GM23338 (cell line): ENCODE results near the gene SPATA13. TPM values are rescaled to one million over a fixed set of nuclear protein-coding genes. Genes with fewer than 3 reads are reported as not detected.

ENCODE experiments used
- ATAC-seq: fragments of 200-7000 bp; cut with Tn5 transposase; 3 replicates; pipeline ENCODE4 v1.9.1; 2020
- DNase-seq: peaks from one replicate; pipeline ENCODE4 v3.0.0-alpha.2; 2015; ENCODE audit warnings: low spot score
- H2AFZ ChIP-seq: fragments of 200-600 bp; sonication (generic); 2 replicates; pipeline ENCODE4 v1.8.0; 2016; ENCODE audit warnings: antibody characterized with exemption, mild to moderate bottlenecking, moderate library complexity
- H3F3A ChIP-seq: fragments of 200-600 bp; sonication (generic); replicated peaks from 2 replicates; pipeline ENCODE4 v1.8.0; 2017; ENCODE audit warnings: antibody characterized with exemption, mixed run types, low read depth
- H3K27ac ChIP-seq: fragments of 200-600 bp; sonication (generic); 2 replicates; pipeline ENCODE4 v1.6.1; 2016; ENCODE audit warnings: low read depth
- H3K27me3 ChIP-seq: fragments of 200-600 bp; sonication (generic); 2 replicates; pipeline ENCODE4 v1.8.0; 2016; ENCODE audit warnings: mild to moderate bottlenecking, mixed run types, moderate library complexity; ENCODE audit not compliant: insufficient read depth
- H3K36me3 ChIP-seq: fragments of 200-600 bp; sonication (generic); 2 replicates; pipeline ENCODE4 v1.8.0; 2016; ENCODE audit warnings: mild to moderate bottlenecking; ENCODE audit not compliant: insufficient read depth
- H3K4me1 ChIP-seq: fragments of 200-600 bp; sonication (generic); 2 replicates; pipeline ENCODE4 v1.8.0; 2016; ENCODE audit warnings: mild to moderate bottlenecking, moderate library complexity; ENCODE audit not compliant: insufficient read depth
- H3K4me2 ChIP-seq: fragments of 200-600 bp; sonication (generic); 2 replicates; pipeline ENCODE4 v1.7.1; 2017; ENCODE audit warnings: mixed run types
- H3K4me3 ChIP-seq: fragments of 200-600 bp; sonication (generic); 2 replicates; pipeline ENCODE4 v1.6.1; 2016; ENCODE audit warnings: mixed run types
- H3K79me2 ChIP-seq: fragments of 200-600 bp; sonication (generic); replicated peaks from 2 replicates; pipeline ENCODE4 v1.8.0; 2017; ENCODE audit warnings: mild to moderate bottlenecking; ENCODE audit not compliant: insufficient read depth
- H3K9me2 ChIP-seq: fragments of 200-600 bp; sonication (generic); 2 replicates; pipeline ENCODE4 v1.8.0; 2017; ENCODE audit not compliant: insufficient read depth
- H4K20me1 ChIP-seq: fragments of 200-600 bp; sonication (generic); replicated peaks from 2 replicates; pipeline ENCODE4 v1.8.0; 2017; ENCODE audit warnings: mild to moderate bottlenecking; ENCODE audit not compliant: insufficient read depth
- H3K27ac Mint-ChIP-seq: 2 replicates; pipeline ENCODE4 v1.8.0; 2020; ENCODE audit warnings: inconsistent platforms, mild to moderate bottlenecking, moderate library complexity, mixed read lengths
- H3K27me3 Mint-ChIP-seq: 3 replicates; pipeline ENCODE4 v1.8.0; 2022; ENCODE audit warnings: low read depth, mild to moderate bottlenecking, moderate library complexity, mixed read lengths, inconsistent platforms; ENCODE audit not compliant: insufficient read depth, poor library complexity
- H3K36me3 Mint-ChIP-seq: 3 replicates; pipeline ENCODE4 v1.8.0; 2021; ENCODE audit warnings: low read depth, mild to moderate bottlenecking, inconsistent platforms, moderate library complexity, mixed read lengths
- H3K4me1 Mint-ChIP-seq: 3 replicates; pipeline ENCODE4 v1.8.0; 2020; ENCODE audit warnings: mild to moderate bottlenecking, inconsistent platforms, mixed read lengths
- H3K4me3 Mint-ChIP-seq: 3 replicates; pipeline ENCODE4 v1.8.0; 2021; ENCODE audit warnings: moderate library complexity, mild to moderate bottlenecking, inconsistent platforms, mixed read lengths
- H3K9me3 Mint-ChIP-seq: 3 replicates; pipeline ENCODE4 v1.8.0; 2020; ENCODE audit warnings: moderate library complexity, mild to moderate bottlenecking, inconsistent platforms, mixed read lengths
- JUNB ChIP-seq: IDR thresholded peaks from one replicate; pipeline ENCODE4 v1.6.1; 2016; ENCODE audit warnings: antibody characterized with exemption; ENCODE audit not compliant: unreplicated experiment
- NANOG ChIP-seq: IDR thresholded peaks from 2 replicates; pipeline ENCODE4 v1.6.1; 2016; ENCODE audit warnings: antibody characterized with exemption, borderline replicate concordance
- STAT1 ChIP-seq: IDR thresholded peaks from one replicate; pipeline ENCODE4 v1.6.1; 2016; ENCODE audit warnings: antibody characterized with exemption; ENCODE audit not compliant: unreplicated experiment
- ZNF114 ChIP-seq: fragments of 250-450 bp; sonication (Bioruptor Pico); IDR thresholded peaks from 2 replicates; pipeline ENCODE4 v1.5.0; 2020; ENCODE audit warnings: mild to moderate bottlenecking, moderate library complexity
- polyA plus RNA-seq: library from polyadenylated mRNA; unstranded; fragments of >200 nt; fragmentation: Nextera tagmentation; extraction: Ambion mirVana; gene quantifications from 2 replicates; pipeline ENCODE4 v1.2.1, GENCODE V29; 2016
- total RNA-seq: library from RNA; depleted of rRNA; stranded (reverse); fragments of >200 nt; shearing (Covaris generic); gene quantifications from 2 replicates; pipeline ENCODE4 v1.2.3, GENCODE V29; 2014
- TF ChIP-seq, protein P1 (sequence below), 2 experiments: fragments of 200-600 bp in 1 of 2; sonication (generic) in 1 of 2; conservative IDR thresholded peaks; 2 replicates each; pipeline versions ENCODE4 v1.5.1 to v1.6.1; 2016 to 2017; ENCODE audit warnings: antibody characterized with exemption in 2 of 2, low read depth in 2 of 2, mild to moderate bottlenecking in 2 of 2, moderate library complexity in 1 of 2
- TF ChIP-seq, protein P2 (sequence below): fragments of 250-450 bp; sonication (Bioruptor Pico); IDR thresholded peaks from 2 replicates; pipeline ENCODE4 v1.5.0; 2020; ENCODE audit warnings: mild to moderate bottlenecking, moderate library complexity

The SPATA13 gene
- total and polyA plus RNA-seq, 2 experiments from 2014 or later: 11.9 to 45.7 TPM

DNA sequence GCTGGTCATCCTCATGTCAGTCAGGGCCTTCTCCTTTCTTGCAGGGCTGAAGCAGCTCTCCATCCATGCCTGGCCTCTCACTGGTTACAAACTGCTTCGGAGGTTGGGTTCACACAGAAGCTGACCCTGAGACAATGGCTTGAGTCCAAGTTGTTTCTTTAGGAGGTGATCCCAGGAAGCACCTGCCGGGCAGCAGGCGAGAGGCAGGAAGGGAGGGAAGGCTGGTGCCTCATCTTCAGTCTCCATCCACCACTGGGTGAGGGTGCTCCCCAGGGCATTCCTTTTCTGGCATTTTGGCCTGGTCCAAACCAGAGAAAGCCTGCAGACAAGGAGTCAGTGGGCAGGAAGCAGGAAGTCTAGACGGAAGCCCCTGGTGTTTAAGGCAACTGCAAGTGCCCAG is 17.6 kb upstream of the SPATA13 start:
- Histone ChIP-seq H3K27me3 (no peaks in the 10 kb centered on the region), H2AFZ (no peak overlapping the region), H3F3A (no peaks in the 10 kb centered on the region), H3K36me3 (no peaks in the 10 kb centered on the region), H3K4me1 (peaks cover 27% of the 10 kb centered on the region), H3K4me2 (no peak overlapping the region), H3K4me3 (no peak overlapping the region), H3K27ac (no peak overlapping the region), H3K79me2 (no peaks in the 10 kb centered on the region), H3K9me2 (no peaks in the 10 kb centered on the region), H4K20me1 (no peaks in the 10 kb centered on the region)
- DNase-seq (no peak), ATAC-seq (no peak)
- Mint-ChIP-seq H3K4me3 (no peak overlapping the region), H3K27me3 (peaks cover 7% of the 10 kb centered on the region), H3K9me3 (no peaks in the 10 kb centered on the region), H3K4me1 (peaks cover 37% of the 10 kb centered on the region), H3K27ac (no peak overlapping the region), H3K36me3 (no peaks in the 10 kb centered on the region)
- TF ChIP-seq, protein P1, sequence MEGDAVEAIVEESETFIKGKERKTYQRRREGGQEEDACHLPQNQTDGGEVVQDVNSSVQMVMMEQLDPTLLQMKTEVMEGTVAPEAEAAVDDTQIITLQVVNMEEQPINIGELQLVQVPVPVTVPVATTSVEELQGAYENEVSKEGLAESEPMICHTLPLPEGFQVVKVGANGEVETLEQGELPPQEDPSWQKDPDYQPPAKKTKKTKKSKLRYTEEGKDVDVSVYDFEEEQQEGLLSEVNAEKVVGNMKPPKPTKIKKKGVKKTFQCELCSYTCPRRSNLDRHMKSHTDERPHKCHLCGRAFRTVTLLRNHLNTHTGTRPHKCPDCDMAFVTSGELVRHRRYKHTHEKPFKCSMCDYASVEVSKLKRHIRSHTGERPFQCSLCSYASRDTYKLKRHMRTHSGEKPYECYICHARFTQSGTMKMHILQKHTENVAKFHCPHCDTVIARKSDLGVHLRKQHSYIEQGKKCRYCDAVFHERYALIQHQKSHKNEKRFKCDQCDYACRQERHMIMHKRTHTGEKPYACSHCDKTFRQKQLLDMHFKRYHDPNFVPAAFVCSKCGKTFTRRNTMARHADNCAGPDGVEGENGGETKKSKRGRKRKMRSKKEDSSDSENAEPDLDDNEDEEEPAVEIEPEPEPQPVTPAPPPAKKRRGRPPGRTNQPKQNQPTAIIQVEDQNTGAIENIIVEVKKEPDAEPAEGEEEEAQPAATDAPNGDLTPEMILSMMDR (conservative IDR thresholded peaks at IDR 0.05; ENCODE audit: low read depth in 2 of 2): no peak
- TF ChIP-seq STAT1 (no peak), ZNF114 (CRISPR knock-in tag) (no peak), JUNB (no peak), NANOG (no peak)
- TF ChIP-seq, protein P2, sequence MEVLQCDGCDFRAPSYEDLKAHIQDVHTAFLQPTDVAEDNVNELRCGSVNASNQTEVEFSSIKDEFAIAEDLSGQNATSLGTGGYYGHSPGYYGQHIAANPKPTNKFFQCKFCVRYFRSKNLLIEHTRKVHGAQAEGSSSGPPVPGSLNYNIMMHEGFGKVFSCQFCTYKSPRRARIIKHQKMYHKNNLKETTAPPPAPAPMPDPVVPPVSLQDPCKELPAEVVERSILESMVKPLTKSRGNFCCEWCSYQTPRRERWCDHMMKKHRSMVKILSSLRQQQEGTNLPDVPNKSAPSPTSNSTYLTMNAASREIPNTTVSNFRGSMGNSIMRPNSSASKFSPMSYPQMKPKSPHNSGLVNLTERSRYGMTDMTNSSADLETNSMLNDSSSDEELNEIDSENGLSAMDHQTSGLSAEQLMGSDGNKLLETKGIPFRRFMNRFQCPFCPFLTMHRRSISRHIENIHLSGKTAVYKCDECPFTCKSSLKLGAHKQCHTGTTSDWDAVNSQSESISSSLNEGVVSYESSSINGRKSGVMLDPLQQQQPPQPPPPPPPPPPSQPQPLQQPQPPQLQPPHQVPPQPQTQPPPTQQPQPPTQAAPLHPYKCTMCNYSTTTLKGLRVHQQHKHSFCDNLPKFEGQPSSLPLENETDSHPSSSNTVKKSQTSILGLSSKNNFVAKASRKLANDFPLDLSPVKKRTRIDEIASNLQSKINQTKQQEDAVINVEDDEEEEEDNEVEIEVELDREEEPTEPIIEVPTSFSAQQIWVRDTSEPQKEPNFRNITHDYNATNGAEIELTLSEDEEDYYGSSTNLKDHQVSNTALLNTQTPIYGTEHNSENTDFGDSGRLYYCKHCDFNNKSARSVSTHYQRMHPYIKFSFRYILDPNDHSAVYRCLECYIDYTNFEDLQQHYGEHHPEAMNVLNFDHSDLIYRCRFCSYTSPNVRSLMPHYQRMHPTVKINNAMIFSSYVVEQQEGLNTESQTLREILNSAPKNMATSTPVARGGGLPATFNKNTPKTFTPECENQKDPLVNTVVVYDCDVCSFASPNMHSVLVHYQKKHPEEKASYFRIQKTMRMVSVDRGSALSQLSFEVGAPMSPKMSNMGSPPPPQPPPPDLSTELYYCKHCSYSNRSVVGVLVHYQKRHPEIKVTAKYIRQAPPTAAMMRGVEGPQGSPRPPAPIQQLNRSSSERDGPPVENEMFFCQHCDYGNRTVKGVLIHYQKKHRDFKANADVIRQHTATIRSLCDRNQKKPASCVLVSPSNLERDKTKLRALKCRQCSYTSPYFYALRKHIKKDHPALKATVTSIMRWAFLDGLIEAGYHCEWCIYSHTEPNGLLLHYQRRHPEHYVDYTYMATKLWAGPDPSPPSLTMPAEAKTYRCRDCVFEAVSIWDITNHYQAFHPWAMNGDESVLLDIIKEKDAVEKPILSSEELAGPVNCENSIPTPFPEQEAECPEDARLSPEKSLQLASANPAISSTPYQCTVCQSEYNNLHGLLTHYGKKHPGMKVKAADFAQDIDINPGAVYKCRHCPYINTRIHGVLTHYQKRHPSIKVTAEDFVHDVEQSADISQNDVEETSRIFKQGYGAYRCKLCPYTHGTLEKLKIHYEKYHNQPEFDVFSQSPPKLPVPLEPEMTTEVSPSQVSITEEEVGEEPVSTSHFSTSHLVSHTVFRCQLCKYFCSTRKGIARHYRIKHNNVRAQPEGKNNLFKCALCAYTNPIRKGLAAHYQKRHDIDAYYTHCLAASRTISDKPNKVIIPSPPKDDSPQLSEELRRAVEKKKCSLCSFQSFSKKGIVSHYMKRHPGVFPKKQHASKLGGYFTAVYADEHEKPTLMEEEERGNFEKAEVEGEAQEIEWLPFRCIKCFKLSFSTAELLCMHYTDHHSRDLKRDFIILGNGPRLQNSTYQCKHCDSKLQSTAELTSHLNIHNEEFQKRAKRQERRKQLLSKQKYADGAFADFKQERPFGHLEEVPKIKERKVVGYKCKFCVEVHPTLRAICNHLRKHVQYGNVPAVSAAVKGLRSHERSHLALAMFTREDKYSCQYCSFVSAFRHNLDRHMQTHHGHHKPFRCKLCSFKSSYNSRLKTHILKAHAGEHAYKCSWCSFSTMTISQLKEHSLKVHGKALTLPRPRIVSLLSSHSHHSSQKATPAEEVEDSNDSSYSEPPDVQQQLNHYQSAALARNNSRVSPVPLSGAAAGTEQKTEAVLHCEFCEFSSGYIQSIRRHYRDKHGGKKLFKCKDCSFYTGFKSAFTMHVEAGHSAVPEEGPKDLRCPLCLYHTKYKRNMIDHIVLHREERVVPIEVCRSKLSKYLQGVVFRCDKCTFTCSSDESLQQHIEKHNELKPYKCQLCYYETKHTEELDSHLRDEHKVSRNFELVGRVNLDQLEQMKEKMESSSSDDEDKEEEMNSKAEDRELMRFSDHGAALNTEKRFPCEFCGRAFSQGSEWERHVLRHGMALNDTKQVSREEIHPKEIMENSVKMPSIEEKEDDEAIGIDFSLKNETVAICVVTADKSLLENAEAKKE: no peak
